ENCODE data around the gene ZNF346. TPM values are rescaled to one million over a fixed set of nuclear protein-coding genes. Genes with fewer than 3 reads are reported as not detected.

Gene ZNF346
- total RNA-seq, 1 donor from 2014 or later = 31.0 TPM

DNA sequence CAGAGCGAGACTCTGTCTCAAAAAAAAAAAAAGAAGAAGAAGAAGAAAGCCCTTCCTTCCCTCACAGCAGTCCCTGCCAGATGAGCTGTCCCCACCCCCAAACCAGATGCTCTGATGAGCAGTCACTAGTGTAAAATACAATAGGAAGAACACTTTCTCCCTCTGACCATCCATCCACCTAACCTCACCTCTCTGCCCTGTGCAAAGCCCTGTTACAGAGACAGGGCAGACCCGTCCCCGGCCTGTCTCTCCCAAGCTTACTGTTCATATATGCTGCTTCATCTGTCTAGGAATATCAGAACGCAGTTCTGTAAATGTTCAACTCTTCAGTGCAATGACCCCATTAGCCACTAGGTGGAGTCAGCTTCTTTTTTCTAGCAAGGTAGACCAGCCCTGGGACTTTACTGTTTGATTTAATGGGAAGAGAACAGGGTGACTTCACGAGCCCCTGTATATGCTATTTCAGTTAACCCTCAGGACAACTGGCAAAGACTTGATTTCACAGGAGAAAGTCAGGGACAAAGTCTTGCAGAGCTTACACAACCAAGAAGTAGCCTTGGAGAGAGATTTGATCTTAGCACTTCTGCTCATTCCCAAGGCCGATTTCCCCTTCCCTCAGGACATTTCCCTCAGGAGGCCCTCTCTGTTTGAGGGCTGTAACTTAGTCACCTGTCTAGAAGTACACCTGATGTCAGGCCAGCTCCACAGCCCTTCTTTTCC lies 49.3 kb downstream of the ZNF346 start:
- TF ChIP-seq, protein P1, sequence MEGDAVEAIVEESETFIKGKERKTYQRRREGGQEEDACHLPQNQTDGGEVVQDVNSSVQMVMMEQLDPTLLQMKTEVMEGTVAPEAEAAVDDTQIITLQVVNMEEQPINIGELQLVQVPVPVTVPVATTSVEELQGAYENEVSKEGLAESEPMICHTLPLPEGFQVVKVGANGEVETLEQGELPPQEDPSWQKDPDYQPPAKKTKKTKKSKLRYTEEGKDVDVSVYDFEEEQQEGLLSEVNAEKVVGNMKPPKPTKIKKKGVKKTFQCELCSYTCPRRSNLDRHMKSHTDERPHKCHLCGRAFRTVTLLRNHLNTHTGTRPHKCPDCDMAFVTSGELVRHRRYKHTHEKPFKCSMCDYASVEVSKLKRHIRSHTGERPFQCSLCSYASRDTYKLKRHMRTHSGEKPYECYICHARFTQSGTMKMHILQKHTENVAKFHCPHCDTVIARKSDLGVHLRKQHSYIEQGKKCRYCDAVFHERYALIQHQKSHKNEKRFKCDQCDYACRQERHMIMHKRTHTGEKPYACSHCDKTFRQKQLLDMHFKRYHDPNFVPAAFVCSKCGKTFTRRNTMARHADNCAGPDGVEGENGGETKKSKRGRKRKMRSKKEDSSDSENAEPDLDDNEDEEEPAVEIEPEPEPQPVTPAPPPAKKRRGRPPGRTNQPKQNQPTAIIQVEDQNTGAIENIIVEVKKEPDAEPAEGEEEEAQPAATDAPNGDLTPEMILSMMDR (conservative IDR thresholded peaks at IDR 0.05) = peak; percentile 90
- Mint-ChIP-seq H3K4me3 (peak overlapping the region; percentile 13), H3K27ac (peak overlapping the region; percentile 10), H3K4me1 (ENCODE audit: unreplicated experiment) (peaks cover 11% of the 10 kb centered on the region), H3K9me3 (no peaks in the 10 kb centered on the region), H3K36me3 (peaks cover 7% of the 10 kb centered on the region), H3K27me3 (no peaks in the 10 kb centered on the region)
- DNase-seq (ENCODE audit: extremely low spot score, unreplicated experiment) = peak; percentile 78

- no peak overlapping the region for H3K27ac Mint-ChIP-seq
- peaks cover 3% of the 10 kb centered on the region for H3K36me3 Mint-ChIP-seq
- no peak for DNase-seq (ENCODE audit: extremely low spot score, unreplicated experiment)
- TF ChIP-seq, protein P1 (conservative IDR thresholded peaks at IDR 0.05) = no peak
- H3K4me1 Mint-ChIP-seq (ENCODE audit: unreplicated experiment) = no peaks in the 10 kb centered on the region
- no peaks in the 10 kb centered on the region for H3K27me3 Mint-ChIP-seq
- H3K4me3 Mint-ChIP-seq = no peak overlapping the region
- H3K9me3 Mint-ChIP-seq = no peaks in the 10 kb centered on the region
Measured at GRCh38 chr5:177077335-177077734, 54.8 kb downstream of the ZNF346 start.

DNA sequence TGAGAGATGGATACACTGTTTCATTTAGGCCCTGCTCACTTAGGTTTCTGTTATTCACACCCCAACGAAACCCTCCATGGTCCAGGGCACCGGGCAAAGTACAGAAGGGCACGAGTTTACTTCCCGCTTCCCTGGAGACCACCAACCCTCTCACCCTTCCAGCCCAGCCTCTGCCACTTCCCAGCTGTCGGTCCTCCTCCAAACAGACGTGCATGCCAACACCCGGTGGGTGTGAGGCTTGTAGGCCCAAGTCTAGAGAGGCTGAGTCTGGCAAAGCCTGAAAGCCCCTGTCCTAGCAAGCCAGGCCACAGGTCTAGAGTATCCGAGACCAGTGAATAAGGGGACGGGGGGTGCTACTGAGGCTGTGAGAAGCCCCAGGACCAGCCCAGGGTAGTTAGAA lies 57.1 kb downstream of the ZNF346 start:
- peaks cover 4% of the 10 kb centered on the region for H3K27me3 Mint-ChIP-seq
- no peaks in the 10 kb centered on the region for H3K9me3 Mint-ChIP-seq
- TF ChIP-seq, protein P1 (conservative IDR thresholded peaks at IDR 0.05) = no peak
- H3K27ac Mint-ChIP-seq = no peak overlapping the region
- H3K4me3 Mint-ChIP-seq = no peak overlapping the region
- H3K36me3 Mint-ChIP-seq = no peaks in the 10 kb centered on the region
- no peak for DNase-seq (ENCODE audit: extremely low spot score, unreplicated experiment)
- H3K4me1 Mint-ChIP-seq (ENCODE audit: unreplicated experiment) = no peaks in the 10 kb centered on the region

- Mint-ChIP-seq H3K27ac (no peak overlapping the region), H3K36me3 (no peaks in the 10 kb centered on the region), H3K4me3 (no peak overlapping the region)
Measured at GRCh38 chr5:177080265-177080664, 57.8 kb downstream of the ZNF346 start.

DNA sequence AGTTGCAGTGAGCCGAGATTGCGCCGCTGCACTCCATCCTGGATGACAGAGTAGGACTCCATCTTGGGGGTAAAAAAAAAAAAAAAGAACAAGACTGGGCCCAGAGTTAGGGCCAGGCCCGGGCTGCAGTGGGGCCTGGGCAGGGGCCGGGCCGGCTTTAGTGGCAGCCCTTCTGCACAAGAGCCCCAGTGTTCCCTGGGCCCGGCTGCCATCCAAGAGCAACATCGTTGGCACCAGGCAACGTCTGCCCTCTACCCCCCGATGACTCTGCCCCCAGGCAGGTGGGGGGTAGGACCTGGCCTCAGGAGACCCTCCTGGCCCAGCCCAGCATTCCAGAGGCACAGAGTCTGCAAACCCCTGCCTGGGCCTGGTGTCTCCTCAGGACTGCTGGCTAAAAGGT lies 59.4 kb downstream of the ZNF346 start:
- no peak overlapping the region for H3K27ac Mint-ChIP-seq
- no peaks in the 10 kb centered on the region for H3K36me3 Mint-ChIP-seq
- no peak overlapping the region for H3K4me3 Mint-ChIP-seq
- H3K9me3 Mint-ChIP-seq = no peaks in the 10 kb centered on the region
- peaks cover 6% of the 10 kb centered on the region for H3K4me1 Mint-ChIP-seq (ENCODE audit: unreplicated experiment)
- H3K27me3 Mint-ChIP-seq = peaks cover 9% of the 10 kb centered on the region
- DNase-seq (ENCODE audit: extremely low spot score, unreplicated experiment) = no peak
- TF ChIP-seq, protein P1 (conservative IDR thresholded peaks at IDR 0.05) = no peak

More at GRCh38 chr5:177080265-177080664, 57.8 kb downstream of the ZNF346 start:
- no peak for DNase-seq (ENCODE audit: extremely low spot score, unreplicated experiment)
- H3K9me3 Mint-ChIP-seq = no peaks in the 10 kb centered on the region
- no peaks in the 10 kb centered on the region for H3K4me1 Mint-ChIP-seq (ENCODE audit: unreplicated experiment)
- TF ChIP-seq, protein P1 (conservative IDR thresholded peaks at IDR 0.05) = no peak
- H3K27me3 Mint-ChIP-seq = peaks cover 4% of the 10 kb centered on the region
